ENCODE data around the gene ATP23. TPM values are rescaled to one million over a fixed set of nuclear protein-coding genes. Genes with fewer than 3 reads are reported as not detected.

The ATP23 gene
- total RNA-seq, 1 donor from 2014 or later, result 6.2 TPM

GRCh38 chr12:57905812-57906475 lies 35.4 kb upstream of the ATP23 start:
- no peak for DNase-seq (ENCODE audit: low spot score)
- intact Hi-C loops (cut with DNase I), result loop anchor here (1.0 to 2.0 kb wide), 2 partner anchors 75 to 103 kb away; no protein-coding TSS in a partner anchor

- DNase-seq (ENCODE audit: low spot score), result no peak
- intact Hi-C loops (cut with DNase I), result no loop called here
Observed at GRCh38 chr12:57906821-57907220, 34.5 kb upstream of the ATP23 start.

GRCh38 chr12:57907281-57907680 lies 34.1 kb upstream of the ATP23 start:
- intact Hi-C loops (cut with DNase I), result no loop called here
- DNase-seq (ENCODE audit: low spot score), result no peak

GRCh38 chr12:57908511-57908910 lies 32.9 kb upstream of the ATP23 start:
- no peak for DNase-seq (ENCODE audit: low spot score)
- intact Hi-C loops (cut with DNase I), result no loop called here

- intact Hi-C loops (cut with DNase I), result no loop called here
- DNase-seq (ENCODE audit: low spot score), result no peak
Observed at GRCh38 chr12:57909056-57909455, 32.3 kb upstream of the ATP23 start.

GRCh38 chr12:57909611-57910010 lies 31.8 kb upstream of the ATP23 start:
- DNase-seq (ENCODE audit: low spot score), result no peak
- intact Hi-C loops (cut with DNase I), result no loop called here

- DNase-seq (ENCODE audit: low spot score), result no peak
- intact Hi-C loops (cut with DNase I), result no loop called here
Observed at GRCh38 chr12:57918147-57918546, 23.2 kb upstream of the ATP23 start.

- intact Hi-C loops (cut with DNase I), result no loop called here
- no peak for DNase-seq (ENCODE audit: low spot score)
Observed at GRCh38 chr12:57927086-57927485, 14.3 kb upstream of the ATP23 start.

- DNase-seq (ENCODE audit: low spot score), result no peak
- intact Hi-C loops (cut with DNase I), result no loop called here
Observed at GRCh38 chr12:57929092-57929830, 12.1 kb upstream of the ATP23 start.

GRCh38 chr12:57934819-57935218 lies 6.5 kb upstream of the ATP23 start:
- intact Hi-C loops (cut with DNase I), result no loop called here
- no peak for DNase-seq (ENCODE audit: low spot score)

GRCh38 chr12:57935331-57935730 lies 6.0 kb upstream of the ATP23 start:
- intact Hi-C loops (cut with DNase I), result no loop called here
- DNase-seq (ENCODE audit: low spot score), result no peak

- peak; percentile 96 for DNase-seq (ENCODE audit: low spot score)
- intact Hi-C loops (cut with DNase I), result no loop called here
Observed at GRCh38 chr12:57935839-57936512, 5.4 kb upstream of the ATP23 start.

GRCh38 chr12:57936513-57936883 lies 4.9 kb upstream of the ATP23 start:
- DNase-seq (ENCODE audit: low spot score), result no peak
- intact Hi-C loops (cut with DNase I), result no loop called here

GRCh38 chr12:57939291-57939690 lies 2.1 kb upstream of the ATP23 start:
- intact Hi-C loops (cut with DNase I), result no loop called here
- no peak for DNase-seq (ENCODE audit: low spot score)

GRCh38 chr12:57940052-57940914 lies 1.1 kb upstream of the ATP23 start:
- intact Hi-C loops (cut with DNase I), result no loop called here
- no peak for DNase-seq (ENCODE audit: low spot score)

GRCh38 chr12:57940915-57941164 lies 527 bp upstream of the ATP23 start:
- intact Hi-C loops (cut with DNase I), result no loop called here
- no peak for DNase-seq (ENCODE audit: low spot score)

GRCh38 chr12:57943438-57944080 lies 2.2 kb downstream of the ATP23 start:
- intact Hi-C loops (cut with DNase I), result no loop called here
- DNase-seq (ENCODE audit: low spot score), result no peak

GRCh38 chr12:57944313-57945023 lies 3.1 kb downstream of the ATP23 start:
- intact Hi-C loops (cut with DNase I), result no loop called here
- DNase-seq (ENCODE audit: low spot score), result no peak

- intact Hi-C loops (cut with DNase I), result no loop called here
Observed at GRCh38 chr12:57952766-57953165, 11.4 kb downstream of the ATP23 start.

More at GRCh38 chr12:57952766-57953165, 11.4 kb downstream of the ATP23 start:
- DNase-seq (ENCODE audit: low spot score), result no peak

All from cardiac septum (tissue), 1 donor.